ENCODE measurements around the gene PRCC.

GRCh38 chr1:156847591-156848460 lies 80.5 kb downstream of the PRCC start:
- TF ChIP-seq EP300 (IDR thresholded peaks at IDR 0.05): no peak
- no peak for TF ChIP-seq POLR2AphosphoS5 (IDR thresholded peaks at IDR 0.05)
- TF ChIP-seq, protein P1, sequence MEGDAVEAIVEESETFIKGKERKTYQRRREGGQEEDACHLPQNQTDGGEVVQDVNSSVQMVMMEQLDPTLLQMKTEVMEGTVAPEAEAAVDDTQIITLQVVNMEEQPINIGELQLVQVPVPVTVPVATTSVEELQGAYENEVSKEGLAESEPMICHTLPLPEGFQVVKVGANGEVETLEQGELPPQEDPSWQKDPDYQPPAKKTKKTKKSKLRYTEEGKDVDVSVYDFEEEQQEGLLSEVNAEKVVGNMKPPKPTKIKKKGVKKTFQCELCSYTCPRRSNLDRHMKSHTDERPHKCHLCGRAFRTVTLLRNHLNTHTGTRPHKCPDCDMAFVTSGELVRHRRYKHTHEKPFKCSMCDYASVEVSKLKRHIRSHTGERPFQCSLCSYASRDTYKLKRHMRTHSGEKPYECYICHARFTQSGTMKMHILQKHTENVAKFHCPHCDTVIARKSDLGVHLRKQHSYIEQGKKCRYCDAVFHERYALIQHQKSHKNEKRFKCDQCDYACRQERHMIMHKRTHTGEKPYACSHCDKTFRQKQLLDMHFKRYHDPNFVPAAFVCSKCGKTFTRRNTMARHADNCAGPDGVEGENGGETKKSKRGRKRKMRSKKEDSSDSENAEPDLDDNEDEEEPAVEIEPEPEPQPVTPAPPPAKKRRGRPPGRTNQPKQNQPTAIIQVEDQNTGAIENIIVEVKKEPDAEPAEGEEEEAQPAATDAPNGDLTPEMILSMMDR (IDR thresholded peaks at IDR 0.05): no peak
